HG03378 (cell line): ENCODE results near the gene PPEF2.

Experiments
- ATAC-seq: cut with Tn5 transposase; IDR thresholded peaks from one replicate; pipeline ENCODE4 v1.9.1; 2021; ENCODE audit warnings: mild to moderate bottlenecking, moderate library complexity; ENCODE audit not compliant: unreplicated experiment

The PPEF2 gene

GRCh38 chr4:75898536-75898935 lies 3.7 kb downstream of the PPEF2 start:
- ATAC-seq, result no peak

- peak; percentile 61 for ATAC-seq
These were observed 6.4 kb downstream of the PPEF2 start for GRCh38 chr4:75895744-75896314.

DNA sequence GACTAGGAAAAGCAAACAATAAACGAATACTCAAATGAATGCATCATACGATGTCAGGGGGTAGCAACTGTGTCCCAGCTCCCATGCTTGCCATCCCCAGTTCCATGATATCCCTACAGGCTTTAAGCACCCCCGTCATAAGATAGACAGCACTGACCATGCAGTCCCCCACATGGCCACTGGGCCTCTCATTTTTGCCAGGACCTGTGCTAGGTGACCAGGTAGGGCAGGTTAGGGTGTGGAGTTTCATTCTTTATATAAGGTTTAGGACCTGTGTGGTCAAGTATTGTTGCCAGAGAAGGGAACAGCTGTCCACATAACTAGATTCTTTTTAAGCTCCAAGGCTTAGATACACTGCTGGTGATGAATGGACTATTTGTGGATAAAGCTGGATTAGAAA lies 9.7 kb downstream of the PPEF2 start:
- ATAC-seq, result no peak

DNA sequence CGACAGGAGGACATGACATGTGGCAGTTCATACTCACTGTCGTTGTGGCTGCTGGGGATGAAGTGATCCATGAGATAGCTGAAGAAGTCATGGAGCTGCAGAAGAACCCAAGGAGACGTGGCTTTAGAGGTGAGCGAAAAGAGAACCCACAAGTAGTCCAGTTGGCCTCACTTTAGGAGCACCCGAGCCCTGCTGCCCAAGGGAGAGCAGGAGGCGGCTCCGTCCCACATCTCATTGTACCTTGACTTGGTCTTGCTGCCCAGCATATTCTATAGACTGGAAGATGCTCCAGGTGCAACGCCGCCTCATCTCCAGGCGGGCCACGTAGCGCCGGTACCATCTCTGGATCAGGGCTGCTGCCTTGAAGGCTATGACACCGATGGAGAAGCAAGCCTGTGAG lies 10.6 kb downstream of the PPEF2 start:
- no peak for ATAC-seq

- ATAC-seq, result no peak
These were observed 12.6 kb downstream of the PPEF2 start for GRCh38 chr4:75889537-75890199.

DNA sequence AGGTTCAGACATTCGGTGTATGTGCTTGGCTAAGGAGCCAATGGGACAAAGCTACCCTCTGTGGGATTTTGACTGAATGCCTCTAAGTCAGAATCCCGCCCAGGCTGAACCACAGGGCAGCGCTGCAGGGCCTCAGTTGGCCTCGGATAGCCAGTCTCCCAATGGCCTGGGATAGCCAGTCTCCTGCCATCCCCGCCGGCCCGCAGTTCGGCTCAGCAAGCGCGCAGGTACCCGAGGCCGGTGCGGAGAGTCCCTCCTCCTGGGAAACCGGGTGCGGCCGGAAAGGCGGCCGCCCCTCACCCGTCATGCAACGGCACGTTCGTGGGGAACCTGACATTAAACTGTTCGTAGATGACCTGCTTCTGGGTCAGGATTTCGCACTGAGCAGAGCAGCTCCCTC lies 16.1 kb downstream of the PPEF2 start:
- ATAC-seq, result no peak

GRCh38 chr4:75881476-75881875 lies 20.8 kb downstream of the PPEF2 start:
- no peak for ATAC-seq

DNA sequence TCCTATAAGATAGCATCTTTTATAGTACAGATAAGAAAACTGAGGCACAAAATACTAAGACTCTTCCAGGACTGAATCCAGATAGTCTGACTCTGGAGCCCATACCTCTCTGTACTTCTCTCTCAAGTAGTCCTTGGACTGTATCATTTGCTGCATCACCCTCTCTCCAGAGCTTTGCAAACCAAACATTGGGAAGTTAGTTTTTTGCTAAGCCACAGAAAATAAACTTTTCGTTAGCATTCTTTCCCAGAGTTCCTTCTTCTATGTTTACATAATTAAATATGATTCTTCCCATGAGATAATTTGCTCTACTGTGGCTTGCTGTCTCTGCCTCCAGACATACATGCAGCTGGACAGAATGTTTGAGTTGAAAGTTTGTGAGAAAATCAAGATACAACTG lies 22.0 kb downstream of the PPEF2 start:
- ATAC-seq, result no peak

GRCh38 chr4:75878246-75878756 lies 24.0 kb downstream of the PPEF2 start:
- no peak for ATAC-seq

GRCh38 chr4:75876218-75876617 lies 26.0 kb downstream of the PPEF2 start:
- no peak for ATAC-seq

DNA sequence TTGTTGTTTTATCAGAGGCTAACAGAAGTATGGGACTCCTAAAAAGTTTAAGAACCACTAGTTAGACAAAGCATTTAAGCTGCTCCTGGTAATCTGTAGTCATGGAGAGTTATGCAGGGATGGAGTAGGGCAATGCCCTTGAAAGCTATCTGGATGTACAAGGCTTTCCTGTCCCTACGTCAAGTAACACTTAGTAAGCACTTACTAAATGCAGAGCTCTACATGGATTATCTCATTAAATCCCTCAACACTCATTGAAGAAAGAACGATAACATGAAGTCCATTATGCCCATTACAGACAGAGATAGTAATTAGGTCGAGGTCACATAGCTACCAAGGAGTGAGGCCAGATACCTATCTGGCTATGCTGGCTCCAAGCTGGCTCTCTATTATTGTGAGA lies 33.2 kb downstream of the PPEF2 start:
- ATAC-seq, result no peak

GRCh38 chr4:75867130-75867529 lies 35.1 kb downstream of the PPEF2 start:
- no peak for ATAC-seq

DNA sequence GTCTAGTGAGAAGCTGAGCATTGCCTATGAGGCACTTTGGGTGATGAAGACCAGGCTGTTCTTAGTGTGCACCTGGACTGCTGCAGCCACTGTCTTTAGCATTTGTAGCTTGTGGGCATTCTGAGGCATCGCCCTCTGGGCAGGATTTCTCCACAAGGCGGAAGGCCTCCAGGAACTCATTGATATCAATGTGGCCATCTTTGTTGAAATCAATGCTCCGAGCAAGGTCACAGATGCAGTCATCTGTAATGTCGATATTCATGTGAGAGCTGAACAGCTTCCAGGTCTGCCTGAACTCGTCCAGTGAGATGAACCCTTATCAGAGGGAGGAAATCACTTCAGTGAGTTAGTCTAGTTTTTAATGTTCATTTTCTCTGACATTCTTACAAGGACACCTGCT lies 41.6 kb downstream of the PPEF2 start:
- ATAC-seq, result no peak

DNA sequence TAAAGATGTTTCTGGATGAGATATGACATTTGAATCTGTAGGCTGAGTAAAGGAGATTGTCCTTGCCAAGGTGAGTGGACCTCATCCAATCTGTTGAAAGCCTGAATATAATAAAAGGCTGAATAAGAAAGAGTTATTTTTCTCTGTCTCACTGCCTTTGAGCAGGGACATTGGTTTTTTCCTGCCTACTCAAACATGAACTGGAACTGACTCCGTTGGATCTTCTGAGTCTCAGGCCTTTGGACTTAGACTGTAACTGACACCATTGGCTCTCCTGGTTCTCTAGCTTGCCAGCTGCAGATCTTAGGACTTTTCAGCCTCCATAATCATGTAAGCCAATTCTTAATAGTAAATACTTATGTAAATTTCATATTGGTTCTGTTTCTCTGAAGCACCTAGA lies 43.5 kb downstream of the PPEF2 start:
- ATAC-seq, result no peak

GRCh38 chr4:75849461-75849860 lies 52.8 kb downstream of the PPEF2 start:
- ATAC-seq, result no peak

- no peak for ATAC-seq
These were observed 53.4 kb downstream of the PPEF2 start for GRCh38 chr4:75848891-75849290.

- peak; percentile 66 for ATAC-seq
These were observed 54.0 kb downstream of the PPEF2 start for GRCh38 chr4:75848171-75848760.

DNA sequence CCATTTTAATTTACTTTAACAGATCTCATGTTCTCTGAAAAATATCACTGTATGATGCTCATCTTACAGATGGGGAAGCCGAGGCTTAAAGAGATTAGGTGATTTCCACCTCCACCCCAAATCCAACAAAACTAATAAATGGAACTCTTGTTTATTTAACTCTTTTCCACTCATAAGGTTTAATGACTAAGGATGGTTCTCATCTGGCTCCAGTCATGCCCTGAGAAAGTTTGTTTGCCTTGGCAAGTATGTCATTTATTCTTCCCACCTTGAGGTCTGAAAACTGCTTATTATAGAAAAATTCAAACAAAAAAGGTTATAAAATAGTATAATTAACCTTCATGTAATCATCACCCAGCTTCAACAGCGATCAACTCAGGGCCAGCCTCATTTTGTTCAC lies 56.3 kb downstream of the PPEF2 start:
- ATAC-seq, result no peak

DNA sequence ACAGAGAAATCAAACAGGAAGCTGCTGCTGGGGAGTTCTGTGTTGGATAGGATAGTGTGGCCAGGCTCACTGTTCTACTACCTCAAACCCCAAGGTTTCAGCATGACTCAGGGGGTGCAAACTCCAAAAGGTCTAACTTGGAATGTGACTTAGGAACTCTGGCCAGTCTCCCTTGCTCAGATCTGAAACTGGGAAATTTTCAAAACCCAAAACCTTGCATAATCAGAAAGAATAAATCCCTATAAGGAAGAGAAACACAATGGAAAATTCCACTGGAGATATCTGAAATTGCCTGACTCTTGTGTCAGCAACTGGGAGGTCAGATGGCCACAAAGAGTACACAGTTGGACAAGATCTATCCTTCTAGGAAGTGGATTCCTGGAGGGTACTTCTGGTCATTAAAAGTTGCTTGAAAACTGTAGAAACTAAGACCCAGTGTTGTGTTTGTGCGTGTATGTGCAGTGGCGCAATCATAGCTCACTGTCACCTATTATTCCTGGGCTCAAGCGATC lies 58.0 kb downstream of the PPEF2 start:
- no peak for ATAC-seq

DNA sequence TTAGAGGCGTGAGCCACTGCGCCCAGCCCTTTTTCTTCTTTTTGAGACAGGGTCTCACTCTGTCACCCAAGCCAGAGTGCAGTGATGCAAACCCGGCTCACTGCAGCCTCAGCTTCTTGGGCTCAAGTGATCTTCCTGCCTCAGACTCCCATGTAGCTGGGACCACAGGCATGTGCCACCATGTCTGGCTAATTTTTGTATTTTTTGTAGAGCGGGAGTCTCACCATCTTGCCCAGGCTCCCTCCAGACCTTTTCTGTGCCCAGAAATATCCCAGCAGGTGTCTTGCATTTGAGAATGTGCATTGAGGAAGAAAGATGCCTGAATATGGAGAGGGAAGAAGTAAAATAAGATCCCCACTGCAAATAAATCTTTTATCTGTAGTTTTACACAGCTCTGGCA lies 58.7 kb downstream of the PPEF2 start:
- ATAC-seq, result no peak

DNA sequence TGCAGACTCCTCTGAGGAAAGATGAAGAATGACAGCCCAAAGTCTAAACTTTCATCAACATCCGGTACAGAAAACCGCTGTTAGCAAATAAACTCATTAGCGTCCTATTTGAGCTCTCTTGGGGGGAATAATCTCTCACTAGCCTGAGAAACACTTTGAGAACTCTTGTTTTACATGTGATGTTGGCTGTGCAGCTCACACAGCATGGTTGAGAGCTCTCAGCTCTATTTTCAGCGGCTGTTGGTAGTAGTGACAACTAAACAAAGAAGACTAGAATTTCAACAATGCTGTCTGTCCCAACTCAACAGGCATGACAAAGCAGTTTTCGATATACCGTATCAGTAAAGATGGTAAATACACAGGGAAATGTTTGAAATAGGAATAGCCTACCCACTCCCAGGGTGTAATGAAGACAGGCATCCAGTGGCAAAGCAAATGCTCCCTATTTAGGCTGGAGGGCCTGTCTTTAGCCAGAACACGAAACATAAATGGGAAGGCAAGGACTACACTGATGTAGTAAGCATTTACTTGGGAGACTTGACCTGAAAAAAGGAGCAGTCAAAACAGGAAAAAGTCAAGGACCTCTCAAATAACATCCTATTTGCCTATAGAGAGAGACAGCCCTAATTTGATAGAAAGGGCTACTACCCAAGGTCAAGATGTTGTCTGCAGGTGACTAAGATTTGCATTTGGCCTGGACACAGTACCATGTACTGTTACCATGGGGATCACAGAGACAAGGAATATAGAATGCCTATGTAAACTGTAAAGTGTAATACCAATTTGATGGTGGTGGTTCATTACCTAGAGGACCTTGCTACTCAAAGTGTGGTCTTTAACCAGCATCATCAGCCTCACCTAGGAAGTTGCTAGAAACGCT lies 60.4 kb downstream of the PPEF2 start:
- no peak for ATAC-seq
